ENCODE results near the gene IRAK3. TPM values are rescaled to one million over a fixed set of nuclear protein-coding genes. Genes with fewer than 3 reads are reported as not detected.
A peak's percentile ranks its signal among the peaks of the same experiment; 100 is the strongest.

The IRAK3 gene
- total RNA-seq, 4 donors from 2014 or later, result 4.3 to 7.8 (median 5.4) TPM

- intact Hi-C loops (cut with DNase I; ENCODE audit: low total_unique reads) (no loop called here), in situ Hi-C loops (cut with MboI; ENCODE audit: low sequenced_read_pairs in 4 of 4) (no loop called here)
- H3K27me3 ChIP-seq, result peaks cover 0 to 26% (median 3%) of the 10 kb centered on the region in 3 donors
- ATAC-seq (no peak), DNase-seq (no peak)
- peaks cover 6 to 7% of the 10 kb centered on the region in 2 donors for H3K4me1 ChIP-seq
- no peaks in the 10 kb centered on the region for H3K9me3 ChIP-seq
- TF ChIP-seq CTCF (IDR thresholded peaks at IDR 0.05 in 4 of 5, conservative IDR thresholded peaks at IDR 0.05 in 1 of 5) (no peak), POLR2A (IDR thresholded peaks at IDR 0.05) (no peak)
- H3K4me3 ChIP-seq, result peak overlapping the region; percentile 29 to 57 (median 52)
- peak overlapping the region; percentile 76 to 88 (median 82) for H3K27ac ChIP-seq
- no peaks in the 10 kb centered on the region for H3K36me3 ChIP-seq
These were observed 1.7 kb downstream of the IRAK3 start for GRCh38 chr12:66190519-66191370.

GRCh38 chr12:66191547-66192126 is 2.6 kb downstream of the IRAK3 start:
- Histone ChIP-seq H3K27me3 (peaks cover 0 to 25% (median 3%) of the 10 kb centered on the region in 3 donors), H3K4me3 (no peak overlapping the region), H3K9me3 (no peaks in the 10 kb centered on the region), H3K4me1 (peaks cover 6 to 7% of the 10 kb centered on the region in 2 donors), H3K27ac (peak overlapping the region in 1 of 4 donors; percentile 80), H3K36me3 (no peaks in the 10 kb centered on the region)
- intact Hi-C loops (cut with DNase I; ENCODE audit: low total_unique reads), result no loop called here
- DNase-seq, result no peak
- ATAC-seq, result no peak
- in situ Hi-C loops (cut with MboI; ENCODE audit: low sequenced_read_pairs in 4 of 4), result no loop called here
- TF ChIP-seq CTCF (IDR thresholded peaks at IDR 0.05 in 4 of 5, conservative IDR thresholded peaks at IDR 0.05 in 1 of 5) (no peak), POLR2A (IDR thresholded peaks at IDR 0.05) (no peak)

GRCh38 chr12:66194122-66194521 is 5.1 kb downstream of the IRAK3 start:
- Histone ChIP-seq H3K27me3 (peaks cover 0 to 8% (median 0%) of the 10 kb centered on the region in 3 donors), H3K36me3 (no peaks in the 10 kb centered on the region), H3K4me3 (no peak overlapping the region), H3K27ac (no peak overlapping the region), H3K9me3 (no peaks in the 10 kb centered on the region), H3K4me1 (no peaks in the 10 kb centered on the region)
- in situ Hi-C loops (cut with MboI; ENCODE audit: low sequenced_read_pairs in 4 of 4) (no loop called here), intact Hi-C loops (cut with DNase I; ENCODE audit: low total_unique reads) (no loop called here)
- TF ChIP-seq CTCF (IDR thresholded peaks at IDR 0.05 in 4 of 5, conservative IDR thresholded peaks at IDR 0.05 in 1 of 5) (no peak), POLR2A (IDR thresholded peaks at IDR 0.05) (no peak)
- DNase-seq (no peak), ATAC-seq (no peak)

GRCh38 chr12:66195242-66195641 is 6.2 kb downstream of the IRAK3 start:
- Histone ChIP-seq H3K36me3 (no peaks in the 10 kb centered on the region), H3K27me3 (peaks cover 0 to 3% (median 0%) of the 10 kb centered on the region in 3 donors), H3K4me3 (no peak overlapping the region), H3K9me3 (no peaks in the 10 kb centered on the region), H3K4me1 (no peaks in the 10 kb centered on the region), H3K27ac (no peak overlapping the region)
- DNase-seq (no peak), ATAC-seq (no peak)
- in situ Hi-C loops (cut with MboI; ENCODE audit: low sequenced_read_pairs in 4 of 4), result no loop called here
- TF ChIP-seq CTCF (IDR thresholded peaks at IDR 0.05 in 4 of 5, conservative IDR thresholded peaks at IDR 0.05 in 1 of 5), result no peak
- TF ChIP-seq POLR2A (IDR thresholded peaks at IDR 0.05), result no peak
- intact Hi-C loops (cut with DNase I; ENCODE audit: low total_unique reads), result no loop called here

Data from gastrocnemius medialis (tissue), 4 donors.